DMS53 treated with DMSO at 0.1 percent for 48 hours (cell line): ENCODE data around the gene LPIN1.
"Not testable (repeated sequence)": the region's sequence is repeated elsewhere in the genome, so short reads cannot be mapped to it uniquely, and the experiment has no call there.

Source experiments
- DNase-seq: peaks from one replicate; lab custom pipeline; 2025; ENCODE audit not compliant: unreplicated experiment; lab: John Stamatoyannopoulos, UW

LPIN1 gene

DNA sequence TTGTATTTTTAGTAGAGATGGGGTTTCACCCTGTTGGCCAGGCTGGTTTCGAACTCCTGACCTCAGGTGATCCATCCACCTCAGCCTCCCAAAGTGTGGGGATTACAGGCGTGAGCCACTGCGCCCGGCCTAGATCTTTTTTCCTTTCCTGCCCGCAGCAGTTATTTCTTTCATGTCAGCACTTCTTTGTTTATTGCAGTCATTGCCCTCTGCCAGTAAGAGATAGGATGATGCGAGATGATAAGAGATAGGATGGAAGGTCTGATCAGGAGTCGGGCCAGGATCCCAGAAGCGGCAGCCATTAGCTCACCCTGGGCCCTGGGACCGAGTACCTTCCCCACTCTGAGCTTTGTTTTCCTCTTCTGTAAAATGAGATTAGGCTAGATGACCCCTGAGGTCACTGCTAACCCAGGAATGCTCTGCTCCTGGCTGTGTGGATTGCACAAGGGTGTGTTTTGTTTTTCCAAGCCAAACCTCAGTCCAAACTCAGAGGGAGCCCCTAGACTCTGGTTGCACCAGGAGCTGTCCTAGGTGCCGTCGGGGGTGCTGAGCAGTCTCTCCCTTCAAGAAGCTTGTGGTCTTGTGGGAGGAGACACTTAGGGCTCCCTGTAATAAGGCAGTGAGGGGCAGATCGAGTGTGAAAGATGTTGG lies 63.3 kb downstream of the LPIN1 start:
- DNase-seq, result no peak

DNA sequence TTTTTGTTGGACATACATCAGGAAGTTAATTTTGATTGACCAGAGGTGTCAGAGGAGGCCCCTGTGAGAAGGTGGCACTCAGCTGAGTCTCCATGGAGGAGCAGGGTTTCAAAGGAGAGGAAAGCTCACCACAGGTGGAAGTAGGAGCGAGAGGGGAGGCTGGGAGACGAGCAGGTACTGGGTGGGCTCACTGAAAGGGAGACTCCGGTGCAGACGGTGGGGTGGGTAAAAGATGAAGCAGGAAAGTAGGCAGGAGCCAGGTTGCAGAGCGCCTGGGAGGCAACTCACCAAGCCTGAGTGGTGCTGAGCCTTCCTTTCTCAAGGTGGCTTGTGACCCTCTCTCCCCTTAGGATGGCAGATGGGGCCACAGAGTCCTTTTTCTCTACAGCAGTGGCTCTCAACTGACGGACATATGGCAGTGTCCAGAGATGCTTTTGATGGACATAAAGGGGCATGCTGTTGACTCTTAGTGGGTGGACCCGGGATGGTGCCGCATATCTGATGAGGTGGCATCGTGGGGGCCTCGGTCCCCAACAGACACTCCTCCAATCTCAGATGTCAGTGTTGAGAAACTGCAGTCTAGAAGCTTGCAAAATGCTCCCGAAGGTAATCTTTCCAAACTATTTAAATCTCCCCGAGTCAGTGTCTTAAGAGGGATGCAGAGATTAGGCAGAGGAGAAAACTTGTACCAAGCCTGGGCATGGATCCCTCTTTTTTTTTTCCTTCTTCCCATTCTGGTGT lies 64.0 kb downstream of the LPIN1 start:
- no peak for DNase-seq

DNA sequence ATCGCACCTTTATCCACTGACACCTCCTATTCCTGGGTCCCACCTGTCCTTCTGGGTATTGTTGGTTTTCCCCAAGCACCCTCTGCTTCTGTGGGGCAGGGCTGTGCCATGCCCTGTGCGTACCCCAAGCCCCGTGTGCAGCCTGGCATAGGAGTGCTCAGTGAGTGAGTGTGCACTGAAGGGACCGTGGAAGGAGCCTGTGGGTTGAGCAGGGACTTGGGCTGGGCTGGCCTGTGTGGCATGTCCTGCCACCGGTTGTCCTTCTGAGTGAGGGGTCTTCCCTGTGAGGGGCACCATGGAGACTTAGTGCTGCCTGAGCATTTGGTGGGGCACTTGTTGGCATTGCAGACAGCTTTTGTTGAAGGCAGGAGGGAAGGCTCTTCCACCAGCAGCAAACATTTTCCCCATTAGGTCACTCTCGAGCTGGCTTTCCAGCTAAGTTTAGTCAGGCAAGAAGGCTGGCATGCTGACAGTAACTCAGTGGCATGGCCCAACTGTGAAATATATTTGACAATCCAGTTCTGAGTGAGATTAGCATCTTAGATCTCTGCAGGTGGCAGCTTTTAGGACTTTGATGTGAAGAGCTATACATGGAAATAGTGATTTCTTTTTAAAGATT lies 64.7 kb downstream of the LPIN1 start:
- DNase-seq, result no peak

DNA sequence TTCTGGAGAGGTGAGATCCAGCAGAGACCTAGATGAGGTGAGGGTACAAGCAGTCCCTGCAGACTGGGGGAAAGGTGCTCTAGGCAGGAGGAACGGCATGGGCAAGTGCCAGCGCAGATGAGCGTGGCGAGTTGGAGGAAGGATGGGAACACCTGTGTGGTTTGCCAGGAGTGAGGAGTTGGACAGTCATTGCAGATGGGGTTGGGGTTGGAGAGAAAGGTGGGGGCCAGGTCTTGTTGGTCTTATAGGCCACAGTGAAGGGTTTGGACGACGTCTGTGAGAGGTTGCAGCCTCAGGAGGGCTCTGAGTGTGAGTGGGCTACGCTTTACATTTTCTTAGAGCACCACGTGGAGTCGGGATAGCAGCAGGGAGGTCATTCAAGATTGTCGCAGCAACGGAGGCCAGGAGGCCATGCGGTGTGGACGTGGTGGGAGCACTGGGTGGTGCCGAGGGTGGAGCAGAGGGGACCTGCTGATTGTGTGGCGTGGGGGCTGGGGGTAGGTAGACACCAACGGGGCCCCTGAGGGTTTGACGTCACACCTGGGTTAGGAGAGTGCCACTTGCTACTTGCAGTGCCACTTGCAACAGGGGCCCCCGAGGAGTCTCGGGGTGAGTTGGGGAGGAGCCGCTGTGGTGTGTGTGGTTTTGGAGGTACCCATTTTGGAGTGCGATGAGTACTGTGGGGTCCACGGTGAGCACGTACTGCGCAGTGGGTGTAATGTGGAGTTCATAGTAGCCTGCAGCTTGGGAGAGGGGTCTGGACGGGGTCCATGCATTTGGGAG lies 66.2 kb downstream of the LPIN1 start:
- no peak for DNase-seq

DNA sequence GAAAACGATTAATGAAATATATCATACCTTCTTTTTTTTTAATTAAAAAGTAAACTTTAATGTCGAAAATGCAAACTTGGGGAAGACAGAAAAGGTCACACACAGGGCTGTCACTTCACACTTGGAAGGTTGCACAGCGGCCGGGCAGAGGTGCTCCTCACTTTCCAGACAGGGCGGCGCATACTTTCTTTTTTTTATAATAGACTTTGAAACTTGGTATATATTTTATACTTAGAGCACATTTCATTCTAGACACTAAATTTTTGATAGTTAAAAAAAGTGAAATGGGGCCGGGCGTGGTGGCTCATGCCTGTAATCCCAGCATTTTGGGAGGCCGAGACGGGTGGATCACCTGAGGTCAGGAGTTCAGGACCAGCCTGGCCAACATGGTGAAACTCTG lies 66.9 kb downstream of the LPIN1 start:
- DNase-seq, result not testable (repeated sequence)

DNA sequence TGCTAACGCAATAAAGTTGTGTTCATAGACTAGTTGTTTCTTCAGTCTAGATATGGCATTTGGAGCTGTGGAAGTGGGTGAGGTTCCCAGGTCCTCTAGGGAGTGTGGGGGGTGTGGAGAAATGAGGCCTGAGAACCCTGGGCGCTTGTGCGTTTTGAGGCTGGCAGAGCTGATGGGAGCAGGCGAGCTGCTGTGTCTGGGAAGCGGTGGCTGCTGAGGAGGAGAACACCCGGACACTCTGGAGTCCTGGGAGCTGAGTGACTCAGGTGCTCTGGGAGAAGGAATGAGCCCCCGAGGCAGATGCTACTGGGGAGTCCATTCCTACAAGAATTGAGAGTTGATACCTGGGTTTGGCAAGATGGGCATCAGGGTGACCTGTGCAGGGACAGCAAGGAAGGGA lies 67.5 kb downstream of the LPIN1 start:
- DNase-seq, result no peak

DNA sequence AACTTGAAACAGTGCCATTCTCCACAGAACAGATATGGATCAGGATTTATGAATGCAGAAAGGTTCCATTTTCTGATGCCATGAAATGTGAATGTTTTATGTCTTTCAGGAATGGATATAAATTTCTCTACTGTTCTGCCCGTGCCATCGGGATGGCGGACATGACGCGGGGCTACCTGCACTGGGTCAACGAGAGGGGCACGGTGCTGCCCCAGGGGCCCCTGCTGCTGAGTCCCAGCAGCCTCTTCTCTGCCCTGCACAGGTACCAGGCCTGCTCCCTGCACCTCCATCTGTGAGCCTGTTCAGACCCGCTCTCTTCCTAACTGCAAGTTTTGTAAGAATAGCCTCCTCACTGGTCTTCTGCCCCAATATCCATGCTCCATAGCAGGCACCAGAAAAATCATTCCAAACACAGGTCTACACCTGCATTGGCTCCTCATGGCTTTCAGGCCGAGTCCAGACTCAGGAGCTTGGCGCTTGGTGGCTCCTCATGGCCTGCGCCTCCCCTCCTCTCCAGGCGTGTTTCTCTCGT lies 68.6 kb downstream of the LPIN1 start:
- no peak for DNase-seq

DNA sequence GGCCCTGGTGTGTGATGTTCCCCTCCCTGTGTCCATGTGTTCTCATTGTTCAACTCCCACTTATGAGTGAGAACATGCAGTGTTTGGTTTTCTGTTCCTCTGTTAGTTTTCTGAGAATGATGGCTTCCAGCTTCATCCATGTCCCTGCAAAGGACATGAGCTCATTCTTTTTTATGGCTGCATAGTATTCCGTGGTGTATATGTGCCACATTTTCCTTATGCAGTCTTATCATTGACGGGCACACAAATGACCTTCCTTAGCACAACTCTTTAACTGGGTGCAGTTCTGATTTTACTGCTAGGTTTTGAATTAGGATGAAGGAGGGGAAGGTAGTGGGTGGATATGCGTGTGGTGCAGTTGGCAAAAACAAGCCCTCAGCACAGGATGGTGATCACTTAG lies 70.5 kb downstream of the LPIN1 start:
- DNase-seq, result not testable (repeated sequence)

DNA sequence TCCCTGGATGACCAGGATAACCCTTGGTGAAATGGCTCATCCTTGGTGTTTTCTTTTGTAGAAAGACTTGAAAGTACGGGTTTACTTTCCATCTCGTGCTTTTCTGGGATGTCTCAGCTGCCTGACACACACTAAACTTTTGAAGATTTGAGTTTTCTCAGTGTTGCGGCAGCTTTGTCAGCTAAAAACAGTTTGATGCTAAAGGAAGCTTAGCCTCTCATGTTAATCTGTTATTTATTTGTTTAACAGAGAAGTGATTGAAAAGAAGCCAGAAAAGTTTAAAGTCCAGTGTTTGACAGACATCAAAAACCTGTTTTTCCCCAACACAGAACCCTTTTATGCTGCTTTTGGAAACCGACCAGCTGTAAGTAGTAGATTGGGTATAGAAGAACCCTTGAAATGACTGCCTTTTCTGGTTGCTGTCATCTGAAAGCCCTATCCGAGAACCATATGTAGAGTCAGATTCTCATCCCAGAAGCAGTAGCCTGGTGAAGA lies 72.8 kb downstream of the LPIN1 start:
- no peak for DNase-seq

DNA sequence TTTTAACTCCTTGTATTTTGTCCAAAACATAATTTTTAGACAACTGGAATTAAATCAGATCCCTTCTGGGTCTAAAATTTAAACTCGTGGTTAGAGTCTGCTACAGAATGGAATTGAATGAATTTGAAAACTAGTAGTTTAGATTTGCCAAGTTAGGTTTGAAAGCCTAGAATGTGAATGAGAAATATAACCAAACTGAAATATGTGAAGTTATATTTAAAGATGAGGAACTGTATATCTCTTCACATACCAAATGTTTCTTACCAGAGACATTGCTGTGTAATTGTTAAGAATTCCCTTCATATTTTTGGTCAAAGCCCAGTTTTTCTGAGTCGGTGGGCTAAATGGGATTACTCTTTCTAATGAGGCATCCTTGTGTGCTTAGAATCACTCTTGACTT lies 74.2 kb downstream of the LPIN1 start:
- DNase-seq, result no peak

DNA sequence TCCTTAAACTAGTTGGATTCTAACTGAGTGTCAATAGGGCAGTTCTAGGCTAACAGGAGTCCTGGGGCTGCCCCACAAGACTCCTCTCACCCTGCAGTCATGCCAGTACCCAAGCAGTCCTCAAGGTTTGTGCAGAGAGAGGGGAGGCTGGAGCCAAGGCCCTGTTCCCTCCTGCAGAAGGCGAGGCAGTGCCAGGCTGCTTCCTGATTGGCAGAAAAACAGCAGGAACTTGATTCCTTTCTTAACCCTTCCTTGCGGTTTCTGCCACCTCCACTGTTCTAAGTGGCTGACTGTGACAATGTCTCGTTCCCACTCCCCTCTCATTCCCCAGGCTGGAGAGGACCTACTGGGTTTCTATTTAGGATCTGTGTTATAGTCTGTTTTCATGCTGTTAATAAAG lies 75.3 kb downstream of the LPIN1 start:
- no peak for DNase-seq

DNA sequence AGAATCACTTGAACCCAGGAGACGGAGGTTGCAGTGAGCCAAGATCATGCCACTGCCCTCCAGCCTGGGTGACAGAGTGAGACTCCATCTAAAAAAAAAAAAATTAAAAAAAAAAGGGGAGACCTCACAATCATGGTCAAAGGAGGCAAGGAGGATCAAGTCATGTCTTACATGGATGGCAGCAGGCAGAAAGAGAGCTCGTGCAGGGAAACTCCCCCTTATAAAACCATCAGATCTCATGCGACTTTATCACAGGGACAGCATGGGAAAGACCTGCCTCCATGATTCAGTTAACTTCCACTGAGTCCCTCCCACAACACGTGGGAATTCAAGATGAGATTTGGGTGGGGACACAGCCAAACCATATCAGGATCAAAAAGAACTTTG lies 75.9 kb downstream of the LPIN1 start:
- not testable (repeated sequence) for DNase-seq

DNA sequence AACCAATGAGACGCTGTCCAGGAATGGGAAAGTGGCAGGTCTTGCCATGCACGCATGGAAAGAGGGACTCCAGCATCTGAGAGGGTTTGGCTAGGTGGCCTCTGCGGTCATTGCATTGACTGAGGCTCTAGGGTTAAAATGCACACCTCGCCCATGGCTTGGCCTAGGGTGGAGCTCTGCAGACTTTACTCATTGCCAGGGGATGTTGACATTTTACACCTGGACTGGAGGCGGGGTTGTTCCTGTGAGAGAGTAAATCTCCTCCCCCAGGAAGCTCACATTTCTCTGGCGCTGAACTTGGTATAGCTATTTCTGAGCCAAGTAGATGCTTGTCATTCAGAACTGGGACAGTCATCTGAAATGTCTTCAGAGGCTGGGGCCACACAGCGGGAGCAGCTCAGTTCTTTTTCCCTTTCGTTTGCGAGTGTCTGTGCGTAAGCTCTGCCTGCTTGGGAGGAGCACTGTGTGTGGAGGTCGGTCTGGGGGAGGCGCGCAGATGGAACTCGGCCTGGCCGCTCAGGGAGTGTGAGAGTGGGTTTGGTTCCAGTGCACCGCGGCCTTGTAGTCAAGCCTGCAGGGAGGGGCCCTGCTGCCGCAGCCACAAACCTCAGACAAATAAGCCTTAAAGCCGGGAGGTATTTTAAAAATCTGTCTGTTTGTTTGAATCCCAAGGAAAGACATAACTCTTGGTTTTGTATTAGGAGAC lies 76.5 kb downstream of the LPIN1 start:
- DNase-seq, result no peak

DNA sequence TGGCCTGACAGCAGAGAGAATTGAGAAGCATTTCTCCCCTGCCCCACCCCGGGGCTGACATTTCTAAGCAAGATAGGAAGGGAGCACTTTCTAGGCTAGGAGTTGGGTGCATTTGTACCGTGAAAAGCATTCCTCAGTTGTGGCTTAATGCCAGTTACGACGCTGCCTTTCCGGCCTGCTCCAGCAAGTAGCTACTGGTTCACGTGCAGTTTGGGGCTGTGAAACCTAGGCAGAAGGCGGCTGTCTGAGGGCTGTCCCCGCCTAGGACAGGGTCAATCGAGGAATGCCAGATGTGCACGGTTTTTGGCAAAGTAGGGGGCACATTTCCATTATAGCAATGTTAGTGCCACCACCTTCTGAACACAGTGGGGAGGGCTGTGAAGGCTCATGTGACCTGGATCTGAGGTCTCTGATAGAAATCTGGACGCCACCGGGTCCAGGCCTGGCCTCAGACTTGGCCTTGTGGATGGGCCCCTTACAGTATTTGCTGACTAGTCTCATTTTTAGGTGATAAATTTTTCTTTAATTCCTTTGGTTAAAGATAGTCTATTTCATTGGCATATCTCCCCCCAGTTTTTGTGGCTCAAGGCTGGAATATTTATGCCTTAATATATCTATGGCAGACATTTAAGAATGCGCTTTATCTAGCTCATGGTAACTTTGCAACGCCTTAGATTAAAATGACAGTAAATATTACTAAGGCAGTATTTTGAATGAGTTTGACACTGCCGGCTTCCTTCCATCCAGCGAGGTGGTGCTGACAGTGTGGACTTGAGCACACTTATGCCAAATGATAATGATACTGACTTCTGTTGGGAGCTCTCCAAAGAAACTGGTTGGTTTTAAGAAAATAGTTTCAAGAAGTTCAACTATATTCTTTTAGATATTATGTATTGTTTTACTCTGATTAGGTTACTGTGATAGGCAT lies 78.7 kb downstream of the LPIN1 start:
- no peak for DNase-seq

DNA sequence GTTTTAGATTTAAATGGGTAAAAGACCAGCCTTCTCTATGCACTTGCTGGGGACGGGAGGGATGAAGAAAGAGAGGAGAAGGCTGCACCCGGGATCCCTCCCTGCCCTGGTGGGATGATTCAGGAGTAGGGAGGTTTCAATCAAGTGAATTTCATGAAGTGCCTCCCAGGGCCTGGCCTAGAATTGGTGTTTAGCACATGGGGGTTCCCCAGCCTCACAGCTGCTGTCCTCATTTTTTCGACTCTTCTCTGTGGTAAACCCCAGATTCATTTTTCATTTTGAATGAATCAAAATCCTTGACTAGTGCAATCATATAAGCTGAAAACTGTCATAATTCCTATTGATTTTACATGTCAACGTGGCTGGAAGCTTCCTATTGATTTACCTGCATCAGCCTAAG lies 81.1 kb downstream of the LPIN1 start:
- DNase-seq, result no peak

DNA sequence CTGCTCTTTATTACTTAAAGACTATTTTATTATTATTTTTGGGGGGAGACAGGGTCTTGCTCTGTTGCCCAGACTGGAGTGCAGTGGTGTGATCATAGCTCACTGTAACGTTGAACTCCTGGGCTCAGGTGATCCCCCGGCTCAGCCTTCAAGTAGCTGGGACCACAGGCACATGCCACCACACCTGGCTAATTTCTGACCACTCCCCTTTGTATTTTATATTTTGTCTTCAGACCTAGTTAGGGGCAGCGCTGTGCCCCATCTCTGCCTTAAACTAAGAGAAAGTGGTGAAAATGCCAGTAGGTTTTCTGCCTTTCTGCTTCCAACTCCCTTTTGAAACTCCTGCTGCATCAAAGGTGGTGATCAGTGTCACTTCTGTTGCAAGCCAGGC lies 82.5 kb downstream of the LPIN1 start:
- no peak for DNase-seq

DNA sequence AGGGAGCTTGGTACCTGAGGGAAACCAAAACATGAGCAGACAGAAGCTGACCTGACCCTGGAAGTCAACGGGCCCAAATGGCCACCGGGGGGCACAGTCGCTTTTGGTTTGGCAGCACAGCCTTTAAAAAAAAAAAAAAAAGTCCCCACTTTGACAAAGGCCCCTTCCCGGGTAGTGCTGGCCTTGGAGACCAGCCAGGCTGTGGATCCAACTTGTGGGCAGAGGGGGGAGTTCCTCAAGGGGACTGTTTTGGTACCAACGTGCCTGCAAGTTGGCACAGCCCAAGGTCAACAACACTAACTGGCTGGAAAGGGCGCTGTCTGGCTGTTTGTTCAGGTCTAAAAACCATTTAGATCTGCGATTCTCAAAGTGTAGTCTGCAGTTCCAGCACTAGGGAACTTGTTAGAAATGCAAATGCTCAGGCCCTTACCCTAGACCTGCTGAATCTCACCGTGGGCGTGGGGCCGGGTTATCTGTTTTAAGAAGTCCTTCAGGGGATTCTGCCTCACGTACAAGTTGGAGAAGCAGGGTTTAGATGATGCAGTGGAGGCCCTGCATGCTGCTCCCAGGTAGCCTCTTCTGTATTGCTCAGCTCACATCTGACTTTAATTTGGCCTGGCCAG lies 83.0 kb downstream of the LPIN1 start:
- peak; percentile 62 for DNase-seq

DNA sequence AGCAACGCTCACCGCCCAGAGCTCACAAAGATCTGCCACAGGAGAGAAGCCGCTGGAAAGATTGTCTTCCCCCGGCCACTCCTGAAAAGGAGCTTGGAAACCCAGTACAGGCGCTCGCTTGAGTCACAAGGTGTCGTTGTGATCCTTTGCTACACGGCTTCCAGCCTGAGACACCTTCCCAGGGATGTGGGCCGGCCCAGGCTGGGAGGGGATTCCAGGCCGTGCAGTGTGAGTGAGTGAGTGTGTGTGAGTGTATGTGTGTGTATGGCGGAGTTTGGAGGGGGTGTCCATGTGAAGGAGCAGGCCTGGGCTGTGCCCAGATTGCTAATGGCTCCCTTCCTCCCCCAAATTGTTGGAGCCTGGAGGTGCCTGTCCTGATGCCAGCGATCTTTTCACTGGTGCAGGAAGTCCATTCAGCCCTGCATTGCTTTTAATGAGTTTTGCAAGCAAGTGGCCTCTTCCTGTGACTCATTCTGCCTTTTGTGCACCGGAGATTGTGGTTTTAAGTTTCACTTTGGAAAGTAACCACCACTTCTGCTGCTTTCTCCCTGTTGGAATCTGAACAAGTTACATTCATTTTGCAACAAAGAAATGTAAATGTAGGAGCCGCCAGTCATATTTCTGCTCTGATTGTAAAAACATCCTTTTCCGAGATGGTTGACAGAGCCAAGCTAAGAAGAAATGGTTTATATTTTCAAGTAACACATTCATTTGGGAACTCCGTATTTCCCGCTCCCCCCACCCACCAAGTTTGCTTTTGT lies 83.7 kb downstream of the LPIN1 start:
- DNase-seq, result peak; percentile 80
